GM18517 (cell line): ENCODE data around the gene NARS2.
"Not testable (repeated sequence)": the region's sequence is repeated elsewhere in the genome, so short reads cannot be mapped to it uniquely, and the experiment has no call there.

Source experiments
- ATAC-seq: cut with Tn5 transposase; IDR thresholded peaks from one replicate; pipeline ENCODE4 v1.9.1; 2021; ENCODE audit warnings: mild to moderate bottlenecking, moderate library complexity; ENCODE audit not compliant: unreplicated experiment

Gene NARS2

DNA sequence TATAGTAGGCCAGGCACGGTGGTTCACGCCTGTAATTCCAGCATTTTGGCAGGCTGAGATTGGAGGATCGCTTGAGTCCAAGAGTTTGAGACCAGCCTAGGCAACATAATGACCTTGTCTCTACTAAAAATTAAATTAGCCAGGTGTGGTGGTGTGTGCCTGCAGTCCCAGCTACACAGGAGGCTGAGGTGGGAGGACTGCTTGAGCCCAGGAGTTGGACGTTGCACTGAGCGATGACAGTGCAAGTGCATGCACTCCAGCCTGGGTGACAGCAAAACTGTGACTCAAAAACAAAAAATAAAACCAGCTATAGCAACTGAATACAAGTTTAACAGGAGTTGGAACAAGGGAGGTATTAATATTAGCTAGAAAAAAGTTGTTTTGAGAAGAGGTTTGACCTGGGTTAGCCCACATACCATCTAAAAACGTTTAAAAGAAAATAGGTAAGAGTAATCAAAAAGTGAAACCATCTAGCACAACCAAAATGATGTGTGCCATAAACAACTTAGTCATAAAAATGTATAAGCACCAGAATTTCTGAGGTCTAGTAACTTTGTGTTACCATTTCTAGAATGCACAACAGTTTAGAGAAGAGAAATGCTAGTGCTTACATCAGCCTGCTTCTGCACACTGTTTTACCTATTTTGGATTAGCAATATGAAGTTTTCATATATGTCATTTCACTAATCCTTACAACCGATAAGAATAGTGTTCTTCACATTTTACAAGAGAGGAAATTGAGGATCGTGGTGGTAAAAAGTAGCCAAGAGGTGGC lies 26.5 kb downstream of the NARS2 start:
- no peak for ATAC-seq

DNA sequence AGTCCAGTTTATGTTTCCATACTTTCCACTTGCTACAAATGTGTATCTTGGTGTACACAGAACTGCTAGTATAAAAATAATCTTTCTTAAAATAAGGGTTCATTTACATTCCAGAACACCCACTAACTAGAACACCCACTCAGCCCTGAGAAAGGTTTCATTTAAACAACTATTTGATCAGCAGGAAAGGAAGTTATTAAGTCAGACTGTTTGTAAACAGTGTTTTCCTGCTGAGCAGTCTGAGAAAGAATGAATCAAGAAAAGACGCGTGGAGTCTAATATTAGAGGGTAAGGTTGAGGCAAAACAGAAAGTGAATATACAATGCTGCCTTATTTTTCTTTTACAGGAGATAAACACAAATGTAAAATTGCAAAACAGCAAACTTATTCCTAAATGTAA lies 32.7 kb downstream of the NARS2 start:
- ATAC-seq: peak; percentile 63

GRCh38 chr11:78541537-78541936 lies 33.1 kb downstream of the NARS2 start:
- ATAC-seq: no peak

- ATAC-seq: no peak
Measured at GRCh38 chr11:78540256-78540655, 34.4 kb downstream of the NARS2 start.

DNA sequence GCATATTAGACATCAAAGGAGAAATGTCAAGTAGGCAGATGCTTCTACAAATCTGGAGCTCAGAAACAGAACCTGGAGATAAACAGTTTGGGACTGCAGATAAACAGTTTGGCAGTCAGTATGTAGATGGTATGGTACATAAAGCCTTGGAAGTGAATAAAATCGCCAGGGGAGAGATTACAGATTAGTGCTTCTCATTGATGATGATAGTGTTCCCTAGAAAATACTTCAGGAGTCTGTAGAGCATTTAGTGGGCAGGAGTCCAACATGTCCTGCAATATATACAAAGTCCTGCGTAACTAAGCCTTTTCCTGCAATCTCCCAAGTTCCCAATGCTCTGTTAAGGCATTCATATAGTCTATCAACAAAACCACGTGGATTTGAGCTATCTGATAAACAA lies 35.2 kb downstream of the NARS2 start:
- ATAC-seq: no peak

DNA sequence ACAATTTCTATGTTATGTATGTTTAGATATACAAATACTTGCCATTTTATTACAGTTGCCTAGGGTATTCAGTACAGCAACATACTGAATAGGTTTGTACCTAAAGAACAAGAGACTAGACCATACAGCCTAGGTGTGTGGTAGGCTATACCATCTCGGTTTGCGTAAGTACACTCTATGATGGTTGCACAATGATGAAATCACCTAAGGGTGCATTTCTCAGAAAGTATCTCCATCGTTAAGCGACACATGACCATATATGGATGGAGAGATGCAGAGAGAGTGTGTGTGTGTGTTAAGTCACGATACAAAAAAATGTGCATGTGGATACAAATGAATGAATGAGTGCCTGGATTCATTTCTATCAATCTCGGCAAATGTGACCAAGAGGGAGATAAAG lies 37.7 kb downstream of the NARS2 start:
- ATAC-seq: no peak

DNA sequence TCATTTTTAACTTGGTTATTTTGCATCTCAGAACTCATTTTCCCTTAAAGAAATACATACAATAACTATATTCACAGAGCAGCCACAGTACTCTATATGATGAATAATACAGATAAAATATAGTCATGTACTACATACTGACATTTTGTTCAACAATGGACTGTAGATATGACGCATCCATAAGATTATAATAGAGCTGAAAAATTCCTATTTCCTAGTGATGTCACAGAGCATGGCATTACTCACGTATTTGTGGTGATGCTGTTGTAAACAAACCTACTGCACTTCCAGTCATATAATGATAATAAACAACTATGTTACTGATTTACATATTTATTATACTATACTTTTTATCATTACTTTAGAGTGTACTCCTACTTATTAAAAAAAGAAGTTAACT lies 38.7 kb downstream of the NARS2 start:
- ATAC-seq: no peak

DNA sequence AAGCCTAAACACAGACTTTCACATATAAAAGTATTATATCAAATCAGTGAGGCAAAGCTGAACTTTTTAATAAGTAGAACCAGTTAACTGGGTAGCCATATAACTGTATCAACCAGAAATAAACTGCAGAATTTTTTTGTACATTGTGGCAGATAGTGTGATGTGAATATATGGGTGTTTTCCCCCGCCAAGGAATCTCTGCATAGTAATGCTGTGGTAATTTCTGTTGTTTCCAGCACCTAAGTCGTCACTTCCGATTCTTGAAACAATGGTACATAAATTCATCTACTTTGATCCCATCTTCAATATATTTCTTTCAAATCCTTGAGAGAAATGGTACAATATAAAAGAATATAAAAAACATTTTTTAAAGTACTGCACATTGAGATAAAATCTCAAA lies 39.6 kb downstream of the NARS2 start:
- ATAC-seq: no peak

DNA sequence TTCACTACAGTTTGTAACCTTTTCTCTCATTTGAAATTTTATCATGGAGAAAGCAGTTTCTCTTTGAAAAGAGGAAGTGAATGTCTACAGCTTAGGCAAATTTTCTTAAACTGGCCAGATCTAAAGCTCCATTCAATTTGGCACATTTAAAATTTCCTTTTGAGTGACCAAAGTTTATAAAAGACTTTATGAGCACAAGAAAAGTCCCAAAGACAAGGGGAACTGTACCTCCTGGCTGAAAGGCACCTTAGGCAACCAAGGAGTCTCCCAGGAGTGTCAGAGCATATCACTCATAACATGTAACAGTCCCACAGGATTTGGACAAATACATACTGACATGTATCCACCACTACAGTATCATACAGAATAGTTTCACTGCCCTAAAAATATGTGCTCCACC lies 41.3 kb downstream of the NARS2 start:
- peak; percentile 69 for ATAC-seq

DNA sequence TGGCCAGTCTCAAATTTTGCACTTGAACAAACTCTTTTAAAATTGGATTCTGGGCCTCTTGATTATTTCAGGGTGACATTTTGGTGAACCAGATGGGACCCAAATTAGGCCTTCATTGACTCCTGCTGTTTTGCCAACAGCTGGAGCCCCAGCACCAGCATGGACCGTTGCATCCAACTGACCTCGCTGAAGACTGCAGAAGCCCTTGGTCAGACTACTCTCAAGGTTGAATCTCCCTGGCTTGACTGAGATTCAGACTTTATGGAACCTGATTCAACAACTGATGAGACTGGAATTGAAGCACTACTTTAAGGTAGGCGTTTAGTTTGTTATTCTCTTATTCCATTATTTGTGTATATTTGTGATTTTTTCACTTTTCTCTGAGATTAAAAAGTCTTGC lies 41.7 kb downstream of the NARS2 start:
- peak; percentile 30 for ATAC-seq

GRCh38 chr11:78526497-78527146 lies 48.0 kb downstream of the NARS2 start:
- no peak for ATAC-seq

GRCh38 chr11:78525720-78526119 lies 48.9 kb downstream of the NARS2 start:
- no peak for ATAC-seq

DNA sequence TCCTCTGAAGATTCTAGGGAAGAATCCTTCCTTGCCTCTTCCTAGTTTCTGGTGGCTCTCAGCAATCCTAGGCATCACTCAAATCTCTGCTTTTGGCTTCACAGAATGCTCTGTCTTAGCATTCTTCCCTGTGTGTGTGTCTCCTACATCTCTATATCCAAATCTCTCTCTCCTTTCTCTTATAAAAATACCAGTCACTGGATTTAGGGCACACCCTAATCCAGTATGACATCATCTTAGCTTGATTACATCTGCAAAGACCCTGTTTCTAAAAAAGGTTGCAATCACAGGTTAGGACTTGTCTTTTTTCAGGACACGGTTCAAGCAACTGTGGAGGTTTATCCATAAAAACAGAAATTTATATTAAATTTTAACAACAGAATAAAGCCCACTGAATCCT lies 54.4 kb downstream of the NARS2 start:
- no peak for ATAC-seq

- ATAC-seq: no peak
Measured at GRCh38 chr11:78516281-78516680, 58.4 kb downstream of the NARS2 start.

GRCh38 chr11:78514922-78515502 lies 59.7 kb downstream of the NARS2 start:
- ATAC-seq: no peak

- not testable (repeated sequence) for ATAC-seq
Measured at GRCh38 chr11:78513085-78513484, 61.6 kb downstream of the NARS2 start.

GRCh38 chr11:78510597-78510996 lies 64.1 kb downstream of the NARS2 start:
- no peak for ATAC-seq

GRCh38 chr11:78510025-78510596 lies 64.6 kb downstream of the NARS2 start:
- no peak for ATAC-seq

DNA sequence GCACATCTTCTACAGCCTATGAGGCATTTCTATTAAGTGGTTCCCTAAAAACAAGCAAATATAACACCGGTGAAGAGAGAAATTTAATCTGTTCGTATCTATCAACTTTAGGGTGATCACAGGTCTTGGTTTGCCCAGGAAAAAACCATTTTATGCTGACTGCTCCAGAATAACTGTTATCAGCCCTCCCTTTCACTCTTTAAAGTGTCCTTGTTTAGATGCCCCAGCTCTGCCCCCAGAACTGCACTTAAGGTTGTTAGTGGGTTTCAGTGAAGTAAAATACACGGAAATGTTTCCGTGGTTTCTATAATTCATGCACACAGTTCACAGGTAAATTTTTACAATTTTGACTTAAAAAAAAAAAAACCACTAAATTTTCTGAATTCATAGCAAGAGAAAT lies 70.0 kb downstream of the NARS2 start:
- ATAC-seq: no peak

GRCh38 chr11:78504181-78504580 lies 70.5 kb downstream of the NARS2 start:
- ATAC-seq: no peak

DNA sequence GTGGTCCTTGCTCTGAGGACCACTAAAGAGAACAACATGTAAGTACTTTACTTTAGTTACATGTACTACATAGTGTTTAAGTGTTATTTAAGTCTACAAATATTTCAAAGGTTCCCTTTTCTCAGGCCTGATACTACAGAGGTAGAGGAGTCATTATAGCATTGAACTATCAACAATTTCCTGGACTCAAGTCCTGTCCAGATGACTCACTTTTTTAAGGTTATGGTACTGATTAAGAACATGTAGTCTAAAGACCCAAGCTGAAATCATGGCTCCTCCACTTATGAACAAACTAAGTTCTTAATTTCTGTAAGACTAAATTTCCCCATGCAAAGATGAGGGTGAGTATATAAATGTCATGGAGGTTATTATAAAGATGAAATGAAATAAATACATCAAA lies 74.7 kb downstream of the NARS2 start:
- no peak for ATAC-seq

DNA sequence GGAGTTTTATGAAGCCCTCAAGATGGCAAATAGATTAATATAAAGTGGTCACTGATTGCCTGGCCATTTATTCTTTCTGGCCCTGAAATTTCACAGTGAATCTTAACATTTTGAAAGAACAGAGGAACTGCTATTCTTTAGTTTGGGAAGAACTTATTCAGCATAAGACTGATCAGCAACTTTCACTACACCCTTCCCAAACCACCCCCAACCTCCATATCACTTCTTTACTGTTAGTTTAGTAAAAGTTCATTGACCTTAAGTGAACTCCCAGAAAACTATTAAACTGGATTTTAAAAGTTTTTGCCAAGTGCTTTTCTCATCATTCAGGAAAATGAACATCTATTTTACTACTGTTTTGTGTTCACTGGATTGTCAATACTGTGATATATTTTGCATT lies 77.4 kb downstream of the NARS2 start:
- no peak for ATAC-seq
